Ascending aorta (tissue), 2 donors: ENCODE results near the gene KL. TPM values are rescaled to one million over a fixed set of nuclear protein-coding genes. Genes with fewer than 3 reads are reported as not detected.

ENCODE experiments used
- DNase-seq, 2 donors: peaks; one replicate each; pipeline ENCODE4 v3.0.0-alpha.2; 2019; ENCODE audit warnings: low spot score in 2 of 2
- H3K27ac ChIP-seq, 2 donors: fragments of 200-600 bp; sonication (generic); one replicate each; pipeline ENCODE4 v1.5.1; 2016 to 2017; ENCODE audit warnings: mild to moderate bottlenecking in 1 of 2
- H3K27me3 ChIP-seq: fragments of 200-600 bp; sonication (generic); one replicate; pipeline ENCODE4 v1.5.1; 2017
- H3K36me3 ChIP-seq, 2 donors: fragments of 200-600 bp; sonication (generic); one replicate each; pipeline ENCODE4 v1.5.1; 2016
- H3K4me1 ChIP-seq, 2 donors: fragments of 200-600 bp; sonication (generic); one replicate each; pipeline ENCODE4 v1.5.1; 2016 to 2017; ENCODE audit warnings: mild to moderate bottlenecking in 1 of 2
- H3K4me3 ChIP-seq, 2 donors: fragments of 200-600 bp; sonication (generic); one replicate each; pipeline ENCODE4 v1.5.1; 2016 to 2017; ENCODE audit warnings: mild to moderate bottlenecking in 1 of 2
- H3K9me3 ChIP-seq, 2 donors: fragments of 200-600 bp; sonication (generic); one replicate each; pipeline ENCODE4 v1.5.1; 2016
- intact Hi-C: fragments of 100-400 bp; cut with DNase I; formaldehyde crosslinking; loops from one replicate; pipeline ENCODE4 v1.15.1; 2023
- total RNA-seq: library from RNA; depleted of rRNA; stranded (reverse); fragments of >200 nt; gene quantifications from one replicate; pipeline ENCODE4 v1.1.0, GENCODE V29; 2016
- TF ChIP-seq, protein P1 (sequence below), 3 experiments: fragments of 200-600 bp in 2 of 3; fragments of 450-650 bp in 1 of 3; sonication (generic) in 2 of 3; IDR thresholded peaks; one replicate each; pipeline ENCODE4 v1.5.1; 2016 to 2019; ENCODE audit warnings: antibody characterized with exemption in 3 of 3, mild to moderate bottlenecking in 1 of 3, moderate library complexity in 1 of 3

KL gene
- total RNA-seq, 1 donor from 2014 or later, result 3.7 TPM

DNA sequence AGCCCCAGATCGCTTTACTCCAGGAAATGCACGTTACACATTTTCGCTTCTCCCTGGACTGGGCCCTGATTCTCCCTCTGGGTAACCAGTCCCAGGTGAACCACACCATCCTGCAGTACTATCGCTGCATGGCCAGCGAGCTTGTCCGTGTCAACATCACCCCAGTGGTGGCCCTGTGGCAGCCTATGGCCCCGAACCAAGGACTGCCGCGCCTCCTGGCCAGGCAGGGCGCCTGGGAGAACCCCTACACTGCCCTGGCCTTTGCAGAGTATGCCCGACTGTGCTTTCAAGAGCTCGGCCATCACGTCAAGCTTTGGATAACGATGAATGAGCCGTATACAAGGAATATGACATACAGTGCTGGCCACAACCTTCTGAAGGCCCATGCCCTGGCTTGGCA lies 44.6 kb downstream of the KL start:
- TF ChIP-seq, protein P1, sequence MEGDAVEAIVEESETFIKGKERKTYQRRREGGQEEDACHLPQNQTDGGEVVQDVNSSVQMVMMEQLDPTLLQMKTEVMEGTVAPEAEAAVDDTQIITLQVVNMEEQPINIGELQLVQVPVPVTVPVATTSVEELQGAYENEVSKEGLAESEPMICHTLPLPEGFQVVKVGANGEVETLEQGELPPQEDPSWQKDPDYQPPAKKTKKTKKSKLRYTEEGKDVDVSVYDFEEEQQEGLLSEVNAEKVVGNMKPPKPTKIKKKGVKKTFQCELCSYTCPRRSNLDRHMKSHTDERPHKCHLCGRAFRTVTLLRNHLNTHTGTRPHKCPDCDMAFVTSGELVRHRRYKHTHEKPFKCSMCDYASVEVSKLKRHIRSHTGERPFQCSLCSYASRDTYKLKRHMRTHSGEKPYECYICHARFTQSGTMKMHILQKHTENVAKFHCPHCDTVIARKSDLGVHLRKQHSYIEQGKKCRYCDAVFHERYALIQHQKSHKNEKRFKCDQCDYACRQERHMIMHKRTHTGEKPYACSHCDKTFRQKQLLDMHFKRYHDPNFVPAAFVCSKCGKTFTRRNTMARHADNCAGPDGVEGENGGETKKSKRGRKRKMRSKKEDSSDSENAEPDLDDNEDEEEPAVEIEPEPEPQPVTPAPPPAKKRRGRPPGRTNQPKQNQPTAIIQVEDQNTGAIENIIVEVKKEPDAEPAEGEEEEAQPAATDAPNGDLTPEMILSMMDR (IDR thresholded peaks at IDR 0.05), result no peak
- no peaks in the 10 kb centered on the region for H3K4me1 ChIP-seq
- DNase-seq, result no peak
- H3K36me3 ChIP-seq, result no peaks in the 10 kb centered on the region
- H3K9me3 ChIP-seq, result no peaks in the 10 kb centered on the region
- no peak overlapping the region for H3K4me3 ChIP-seq
- no peaks in the 10 kb centered on the region for H3K27me3 ChIP-seq
- no peak overlapping the region for H3K27ac ChIP-seq
- intact Hi-C loops, result no loop called here

DNA sequence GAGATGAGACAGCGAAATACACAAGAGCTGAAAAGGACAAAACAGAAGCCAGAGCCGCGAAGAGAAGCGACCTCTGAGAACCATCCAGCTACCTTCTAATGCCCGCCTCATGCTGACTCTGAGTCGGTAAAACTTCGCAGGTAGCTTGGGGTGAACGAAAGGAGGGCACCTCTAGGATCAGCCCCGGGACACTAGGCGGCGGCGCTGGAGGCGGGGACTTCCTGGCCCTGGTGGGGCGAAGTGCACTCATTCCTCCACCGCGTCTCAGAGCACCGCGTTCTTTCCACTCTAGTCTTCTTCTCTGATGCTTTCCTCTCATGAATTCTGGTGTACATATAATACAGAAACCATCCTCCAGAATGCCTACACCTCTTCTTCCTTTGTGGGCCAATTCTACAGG lies 50.1 kb downstream of the KL start:
- Histone ChIP-seq H3K4me3 (no peak overlapping the region), H3K9me3 (no peaks in the 10 kb centered on the region), H3K27ac (no peak overlapping the region), H3K4me1 (no peaks in the 10 kb centered on the region), H3K36me3 (no peaks in the 10 kb centered on the region), H3K27me3 (no peaks in the 10 kb centered on the region)
- DNase-seq, result no peak
- intact Hi-C loops, result no loop called here
- TF ChIP-seq, protein P1 (IDR thresholded peaks at IDR 0.05), result no peak

DNA sequence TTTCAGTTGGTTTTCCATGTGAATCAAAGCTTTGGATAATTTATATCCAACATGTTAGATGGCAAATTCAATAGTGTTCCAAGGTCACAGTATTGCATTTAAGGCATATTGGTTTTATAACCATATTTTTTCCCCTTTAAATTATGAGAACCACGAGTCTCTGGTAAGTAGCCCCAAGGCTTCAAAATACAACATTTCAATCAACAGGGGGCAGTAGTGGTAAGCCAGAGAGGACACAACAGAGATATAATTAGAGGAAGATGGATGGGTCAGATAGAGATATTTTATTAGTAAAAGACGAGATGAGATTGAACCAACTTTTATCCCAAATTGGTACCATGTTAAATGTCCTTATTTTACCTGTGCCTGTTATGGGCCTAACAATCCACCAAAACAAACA lies 53.1 kb downstream of the KL start:
- DNase-seq, result no peak
- Histone ChIP-seq H3K4me3 (no peak overlapping the region), H3K9me3 (no peaks in the 10 kb centered on the region), H3K4me1 (no peaks in the 10 kb centered on the region), H3K27me3 (no peaks in the 10 kb centered on the region), H3K36me3 (no peaks in the 10 kb centered on the region), H3K27ac (no peak overlapping the region)
- intact Hi-C loops, result no loop called here
- TF ChIP-seq, protein P1 (IDR thresholded peaks at IDR 0.05), result peak in 1 of 3 experiments; percentile 32

DNA sequence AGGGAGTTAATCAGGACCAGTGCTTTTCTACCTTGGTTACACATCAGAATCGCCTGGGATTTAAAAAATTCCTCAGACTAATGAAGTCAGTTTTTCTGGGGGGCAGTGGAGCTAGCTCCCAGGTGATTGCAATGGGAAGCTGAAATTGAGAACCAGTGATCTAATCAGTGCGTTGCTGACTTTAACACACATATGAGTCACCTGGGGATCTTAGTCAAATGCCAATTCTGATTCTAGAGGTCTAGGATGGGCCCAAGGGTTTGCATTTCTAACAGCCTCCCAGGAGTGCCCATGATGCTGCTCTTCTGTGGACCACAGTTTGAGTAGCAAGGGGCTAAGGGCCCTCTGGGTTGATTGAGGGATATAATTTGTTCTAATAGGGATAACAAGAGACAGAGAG lies 54.5 kb downstream of the KL start:
- Histone ChIP-seq H3K4me1 (no peaks in the 10 kb centered on the region), H3K4me3 (no peak overlapping the region), H3K27ac (no peak overlapping the region), H3K36me3 (no peaks in the 10 kb centered on the region), H3K27me3 (no peaks in the 10 kb centered on the region), H3K9me3 (no peaks in the 10 kb centered on the region)
- intact Hi-C loops, result no loop called here
- TF ChIP-seq, protein P1 (IDR thresholded peaks at IDR 0.05), result no peak
- no peak for DNase-seq

DNA sequence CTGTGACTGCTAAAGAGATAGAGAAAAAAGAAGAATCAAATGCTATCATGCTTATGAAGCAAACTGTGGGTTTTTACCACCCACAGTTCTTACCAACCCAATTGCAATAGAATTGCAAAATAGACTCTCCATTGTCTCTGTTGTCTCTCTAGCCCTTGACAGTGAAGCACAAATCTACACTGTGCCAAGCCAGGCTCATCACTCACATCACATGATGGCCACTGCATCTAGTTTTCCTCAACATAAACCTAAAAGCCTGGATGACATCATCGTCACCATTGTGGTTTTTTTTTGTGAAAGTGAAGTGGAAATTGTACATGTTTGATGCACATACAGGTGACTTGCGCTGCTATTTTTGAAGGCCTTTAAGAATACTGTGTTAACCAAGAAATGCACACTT lies 56.1 kb downstream of the KL start:
- H3K36me3 ChIP-seq, result no peaks in the 10 kb centered on the region
- H3K27ac ChIP-seq, result no peak overlapping the region
- no peak overlapping the region for H3K4me3 ChIP-seq
- no peak for DNase-seq
- TF ChIP-seq, protein P1 (IDR thresholded peaks at IDR 0.05), result no peak
- intact Hi-C loops, result no loop called here
- no peaks in the 10 kb centered on the region for H3K27me3 ChIP-seq
- no peaks in the 10 kb centered on the region for H3K4me1 ChIP-seq
- H3K9me3 ChIP-seq, result no peaks in the 10 kb centered on the region

DNA sequence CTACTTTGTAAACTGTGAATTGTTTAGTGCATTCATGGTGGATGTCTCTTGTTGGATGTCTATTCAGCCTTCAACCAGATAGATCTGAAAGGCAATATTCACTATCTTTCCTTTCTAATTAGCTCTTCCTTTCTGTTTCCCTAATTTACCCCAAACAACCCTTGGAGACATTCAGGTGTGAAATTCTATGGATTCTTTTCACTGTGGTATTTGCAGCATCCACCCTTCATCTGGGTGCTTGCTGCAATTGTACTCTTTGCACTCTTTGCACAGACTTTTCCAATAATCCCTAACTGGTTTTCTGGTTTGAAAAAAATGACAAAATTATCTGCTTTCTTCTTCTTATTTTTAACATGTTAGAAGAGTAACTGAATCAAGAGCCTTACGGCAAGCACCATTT lies 56.5 kb downstream of the KL start:
- Histone ChIP-seq H3K36me3 (no peaks in the 10 kb centered on the region), H3K4me1 (no peaks in the 10 kb centered on the region), H3K9me3 (no peaks in the 10 kb centered on the region), H3K27me3 (no peaks in the 10 kb centered on the region), H3K27ac (no peak overlapping the region), H3K4me3 (no peak overlapping the region)
- no peak for DNase-seq
- intact Hi-C loops, result no loop called here
- TF ChIP-seq, protein P1 (IDR thresholded peaks at IDR 0.05), result no peak
